GM19455 (cell line): ENCODE results near the gene ATP8A2.

Experiments
- ATAC-seq: cut with Tn5 transposase; IDR thresholded peaks from one replicate; pipeline ENCODE4 v1.9.1; 2021; ENCODE audit not compliant: unreplicated experiment

The ATP8A2 gene

GRCh38 chr13:25874064-25874737 lies 502.4 kb downstream of the ATP8A2 start:
- ATAC-seq, result no peak

- ATAC-seq, result no peak
Measured at GRCh38 chr13:25874907-25875306, 503.1 kb downstream of the ATP8A2 start.

GRCh38 chr13:25876247-25876646 lies 504.5 kb downstream of the ATP8A2 start:
- ATAC-seq, result no peak

- no peak for ATAC-seq
Measured at GRCh38 chr13:25879466-25879865, 507.7 kb downstream of the ATP8A2 start.

- ATAC-seq, result no peak
Measured at GRCh38 chr13:25881136-25881926, 509.6 kb downstream of the ATP8A2 start.

- ATAC-seq, result no peak
Measured at GRCh38 chr13:25881971-25882451, 510.2 kb downstream of the ATP8A2 start.

- ATAC-seq, result no peak
Measured at GRCh38 chr13:25882466-25883357, 510.9 kb downstream of the ATP8A2 start.

- ATAC-seq, result no peak
Measured at GRCh38 chr13:25885418-25885817, 513.6 kb downstream of the ATP8A2 start.

GRCh38 chr13:25886438-25887214 lies 514.9 kb downstream of the ATP8A2 start:
- ATAC-seq, result no peak

- no peak for ATAC-seq
Measured at GRCh38 chr13:25887962-25888655, 516.3 kb downstream of the ATP8A2 start.

GRCh38 chr13:25890671-25891212 lies 519.0 kb downstream of the ATP8A2 start:
- no peak for ATAC-seq

GRCh38 chr13:25898991-25899390 lies 527.2 kb downstream of the ATP8A2 start:
- ATAC-seq, result no peak

- no peak for ATAC-seq
Measured at GRCh38 chr13:25899464-25899863, 527.7 kb downstream of the ATP8A2 start.

- ATAC-seq, result no peak
Measured at GRCh38 chr13:25899952-25900351, 528.2 kb downstream of the ATP8A2 start.

- peak; percentile 76 for ATAC-seq
Measured at GRCh38 chr13:25901460-25902376, 529.9 kb downstream of the ATP8A2 start.

GRCh38 chr13:25902455-25902854 lies 530.7 kb downstream of the ATP8A2 start:
- ATAC-seq, result no peak

- peak; percentile 80 for ATAC-seq
Measured at GRCh38 chr13:25902891-25903341, 531.1 kb downstream of the ATP8A2 start.

GRCh38 chr13:25904830-25905229 lies 533.1 kb downstream of the ATP8A2 start:
- no peak for ATAC-seq
